ENCODE data around the gene PPIE. TPM values are rescaled to one million over a fixed set of nuclear protein-coding genes. Genes with fewer than 3 reads are reported as not detected.

Gene PPIE
- total and polyA plus RNA-seq, 2 of the 4 experiments (the other 2 are of a cell fraction) = 40.9 to 68.1 TPM

DNA sequence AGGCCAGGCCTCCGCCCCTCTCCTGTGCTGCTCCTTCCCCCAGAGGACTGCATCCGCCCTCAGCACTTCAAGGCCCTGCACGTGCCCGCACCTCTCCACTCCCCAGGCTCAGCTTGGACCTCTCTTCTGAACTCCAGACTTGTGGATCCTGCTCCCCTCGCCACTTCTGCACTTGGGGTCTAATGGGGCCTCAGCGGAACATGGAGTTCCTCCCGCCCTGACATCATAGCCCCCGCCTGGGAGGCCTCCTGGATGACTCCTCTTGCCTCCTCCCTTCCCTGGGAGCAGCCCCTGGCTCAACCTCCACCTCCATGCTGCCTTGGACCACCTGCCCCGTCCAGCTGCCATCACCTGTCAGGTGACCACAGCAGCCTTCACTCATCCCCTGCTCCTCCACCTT, 22.3 kb downstream of the PPIE start:
- H3K14ac ChIP-seq (replicated peaks; ENCODE audit: low read depth, low read length) = no peak overlapping the region
- no peak overlapping the region for H3K4ac ChIP-seq (ENCODE audit: low read depth, low read length)
- TF ChIP-seq CEBPB (IDR thresholded peaks at IDR 0.05; ENCODE audit: low read depth, low read length) (no peak), CHD1 (IDR thresholded peaks at IDR 0.05; ENCODE audit: low read depth, low read length) (no peak), SMC3 (IDR thresholded peaks at IDR 0.05; ENCODE audit: low read depth, low read length) (no peak), NFE2L2 (IDR thresholded peaks at IDR 0.05; ENCODE audit: low read depth, low read length) (no peak), MAZ (IDR thresholded peaks at IDR 0.05; ENCODE audit: borderline replicate concordance, low read depth, low read length) (no peak), FOS (IDR thresholded peaks at IDR 0.05; ENCODE audit: low read depth, low read length) (no peak), RFX5 (IDR thresholded peaks at IDR 0.05; ENCODE audit: low read depth, low read length) (no peak), MXI1 (IDR thresholded peaks at IDR 0.05; ENCODE audit: borderline replicate concordance, low read depth, low read length) (no peak), RAD21 (IDR thresholded peaks at IDR 0.05; ENCODE audit: low read length) (no peak), BHLHE40 (IDR thresholded peaks at IDR 0.05; ENCODE audit: low read depth, low read length) (no peak), POLR2A (IDR thresholded peaks at IDR 0.05; ENCODE audit: low read depth, low read length) (no peak)
- TF ChIP-seq, protein P1, sequence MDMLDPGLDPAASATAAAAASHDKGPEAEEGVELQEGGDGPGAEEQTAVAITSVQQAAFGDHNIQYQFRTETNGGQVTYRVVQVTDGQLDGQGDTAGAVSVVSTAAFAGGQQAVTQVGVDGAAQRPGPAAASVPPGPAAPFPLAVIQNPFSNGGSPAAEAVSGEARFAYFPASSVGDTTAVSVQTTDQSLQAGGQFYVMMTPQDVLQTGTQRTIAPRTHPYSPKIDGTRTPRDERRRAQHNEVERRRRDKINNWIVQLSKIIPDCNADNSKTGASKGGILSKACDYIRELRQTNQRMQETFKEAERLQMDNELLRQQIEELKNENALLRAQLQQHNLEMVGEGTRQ (IDR thresholded peaks at IDR 0.05; ENCODE audit: low read depth, low read length) = no peak
- TF ChIP-seq, protein P2, sequence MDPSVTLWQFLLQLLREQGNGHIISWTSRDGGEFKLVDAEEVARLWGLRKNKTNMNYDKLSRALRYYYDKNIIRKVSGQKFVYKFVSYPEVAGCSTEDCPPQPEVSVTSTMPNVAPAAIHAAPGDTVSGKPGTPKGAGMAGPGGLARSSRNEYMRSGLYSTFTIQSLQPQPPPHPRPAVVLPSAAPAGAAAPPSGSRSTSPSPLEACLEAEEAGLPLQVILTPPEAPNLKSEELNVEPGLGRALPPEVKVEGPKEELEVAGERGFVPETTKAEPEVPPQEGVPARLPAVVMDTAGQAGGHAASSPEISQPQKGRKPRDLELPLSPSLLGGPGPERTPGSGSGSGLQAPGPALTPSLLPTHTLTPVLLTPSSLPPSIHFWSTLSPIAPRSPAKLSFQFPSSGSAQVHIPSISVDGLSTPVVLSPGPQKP (IDR thresholded peaks at IDR 0.05; ENCODE audit: borderline replicate concordance, low read depth, low read length) = no peak
- TF ChIP-seq, protein P3, sequence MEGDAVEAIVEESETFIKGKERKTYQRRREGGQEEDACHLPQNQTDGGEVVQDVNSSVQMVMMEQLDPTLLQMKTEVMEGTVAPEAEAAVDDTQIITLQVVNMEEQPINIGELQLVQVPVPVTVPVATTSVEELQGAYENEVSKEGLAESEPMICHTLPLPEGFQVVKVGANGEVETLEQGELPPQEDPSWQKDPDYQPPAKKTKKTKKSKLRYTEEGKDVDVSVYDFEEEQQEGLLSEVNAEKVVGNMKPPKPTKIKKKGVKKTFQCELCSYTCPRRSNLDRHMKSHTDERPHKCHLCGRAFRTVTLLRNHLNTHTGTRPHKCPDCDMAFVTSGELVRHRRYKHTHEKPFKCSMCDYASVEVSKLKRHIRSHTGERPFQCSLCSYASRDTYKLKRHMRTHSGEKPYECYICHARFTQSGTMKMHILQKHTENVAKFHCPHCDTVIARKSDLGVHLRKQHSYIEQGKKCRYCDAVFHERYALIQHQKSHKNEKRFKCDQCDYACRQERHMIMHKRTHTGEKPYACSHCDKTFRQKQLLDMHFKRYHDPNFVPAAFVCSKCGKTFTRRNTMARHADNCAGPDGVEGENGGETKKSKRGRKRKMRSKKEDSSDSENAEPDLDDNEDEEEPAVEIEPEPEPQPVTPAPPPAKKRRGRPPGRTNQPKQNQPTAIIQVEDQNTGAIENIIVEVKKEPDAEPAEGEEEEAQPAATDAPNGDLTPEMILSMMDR (conservative IDR thresholded peaks at IDR 0.05; ENCODE audit: low read depth, low read length) = no peak
- no peak overlapping the region for H2BK20ac ChIP-seq (ENCODE audit: low read depth, low read length)
- H3K36me3 ChIP-seq (ENCODE audit: control insufficient read depth, insufficient read depth, low read length) = peaks cover 12% of the 10 kb centered on the region
- no peak overlapping the region for H2BK15ac ChIP-seq (ENCODE audit: low read depth, low read length)
- no peaks in the 10 kb centered on the region for H3K4me1 ChIP-seq (ENCODE audit: control insufficient read depth, insufficient read depth, low read length)
- no peaks in the 10 kb centered on the region for H3K9me3 ChIP-seq (ENCODE audit: control insufficient read depth, insufficient read depth, low read length)
- no peak overlapping the region for H4K5ac ChIP-seq (ENCODE audit: low read depth, low read length)
- WGBS, 2 experiments (ENCODE audit: extremely low coverage in 2 of 2, insufficient read length in 1 of 2) = 75% methylated on average over 4 of the region's 9 CpGs; no CpG with 5 or more reads in 1 of the 2 experiments
- H2AK9ac ChIP-seq (replicated peaks; ENCODE audit: low read depth, low read length, poor library complexity) = no peak overlapping the region
- intact Hi-C loops (cut with micrococcal nuclease) = loop anchor here (5.0 kb wide), 1 partner anchor 239 kb away; no protein-coding TSS in a partner anchor
- H2BK120ac ChIP-seq (ENCODE audit: low read depth, low read length) = no peak overlapping the region
- H3K27ac ChIP-seq (ENCODE audit: insufficient read depth, low read length) = no peak overlapping the region
- in situ Hi-C loops (cut with MboI; ENCODE audit: low sequenced_read_pairs) = no loop called here
- DNase-seq (no peak), ATAC-seq (ENCODE audit: low read depth) (no peak)
- no peak overlapping the region for H2BK5ac ChIP-seq (ENCODE audit: low read depth, low read length, poor library complexity, severe bottlenecking)
- H2AFZ ChIP-seq (replicated peaks; ENCODE audit: low read length, poor library complexity) = no peak overlapping the region
- no peak overlapping the region for H3K9ac ChIP-seq (ENCODE audit: low read depth, low read length)
- no peak overlapping the region for H3K23ac ChIP-seq (ENCODE audit: low read depth, low read length)
- dilution Hi-C loops (cut with HindIII; ENCODE audit: low sequenced_read_pairs, unreplicated experiment) = no loop called here
- H4K8ac ChIP-seq (ENCODE audit: low read depth in 2 of 2, low read length in 2 of 2) = no peak overlapping the region
- H4K20me1 ChIP-seq (ENCODE audit: insufficient read depth, low read length) = no peaks in the 10 kb centered on the region
- no TSS peak for BruUV-seq (replicated peaks)
- H2AK5ac ChIP-seq (ENCODE audit: low read depth, low read length) = no peak overlapping the region
- H3K9me1 ChIP-seq (ENCODE audit: insufficient read depth, low read length) = 0 out of 2 replicates have a peak, but pooled peaks cover 8% of the 10 kb centered on the region
- H3K79me1 ChIP-seq (ENCODE audit: low read depth in 1 of 2, low read length in 2 of 2) = no peaks in the 10 kb centered on the region
- ChIA-PET CTCF (no interaction called here), POLR2A (ENCODE audit: unreplicated experiment) (no interaction called here)
- no peak overlapping the region for H3K18ac ChIP-seq (ENCODE audit: low read depth, low read length)
- H3K4me2 ChIP-seq (ENCODE audit: low read depth, low read length) = no peak overlapping the region
- no peaks in the 10 kb centered on the region for H3K27me3 ChIP-seq (ENCODE audit: control insufficient read depth, insufficient read depth, low read length)
- no peak overlapping the region for H3K56ac ChIP-seq (ENCODE audit: extremely low read depth, insufficient read depth, low read length)
- H4K91ac ChIP-seq (ENCODE audit: insufficient read depth, low read depth, low read length) = no peak overlapping the region
- no peak overlapping the region for H3K4me3 ChIP-seq (ENCODE audit: insufficient read depth, low read depth, low read length)

Measured in IMR-90 (cell line).